Activated naive CD4-positive, alpha-beta T cell treated with anti-CD3 and anti-CD28 coated beads, Interleukin-2, amount 50 U/mL, for 72 hours (primary cell): ENCODE data around the gene CENPV. TPM values are rescaled to one million over a fixed set of nuclear protein-coding genes. Genes with fewer than 3 reads are reported as not detected.

Experiments
- ATAC-seq, 2 donors: fragments of 150-1000 bp; cut with Tn5 transposase; 2 replicates each; pipeline ENCODE4 v1.10.0; 2021; ENCODE audit warnings: mild to moderate bottlenecking in 2 of 2, moderate library complexity in 2 of 2
- DNase-seq, 2 donors: peaks; one replicate each; pipeline ENCODE4 v3.0.0; 2021 to 2022; ENCODE audit warnings: low spot score in 2 of 2
- H3K27ac Mint-ChIP-seq, 2 donors: one replicate each; pipeline ENCODE4 v1.8.0; 2022; ENCODE audit warnings: mild to moderate bottlenecking in 2 of 2, mixed read lengths in 2 of 2
- H3K36me3 Mint-ChIP-seq, 2 donors: one replicate each; pipeline ENCODE4 v1.8.0; 2022; ENCODE audit warnings: mixed read lengths in 2 of 2
- H3K9me3 Mint-ChIP-seq, 2 donors: one replicate each; pipeline ENCODE4 v1.8.0; 2022; ENCODE audit warnings: mixed read lengths in 2 of 2
- total RNA-seq, 2 donors: library from RNA; stranded (reverse); gene quantifications; one replicate each; pipeline ENCODE4 v1.2.3, GENCODE V29; 2022

The CENPV gene
- total RNA-seq, 2 donors from 2014 or later = 78.7 to 115 TPM

GRCh38 chr17:16374146-16374938 is 21.1 kb upstream of the CENPV start:
- DNase-seq = no peak
- no peak overlapping the region for H3K27ac Mint-ChIP-seq
- no peak for ATAC-seq
- no peaks in the 10 kb centered on the region for H3K9me3 Mint-ChIP-seq
- no peaks in the 10 kb centered on the region for H3K36me3 Mint-ChIP-seq

- Mint-ChIP-seq H3K36me3 (no peaks in the 10 kb centered on the region), H3K27ac (no peak overlapping the region), H3K9me3 (no peaks in the 10 kb centered on the region)
- ATAC-seq = no peak
- no peak for DNase-seq
These were observed 18.5 kb upstream of the CENPV start for GRCh38 chr17:16371742-16372141.

GRCh38 chr17:16364625-16365024 is 11.4 kb upstream of the CENPV start:
- Mint-ChIP-seq H3K27ac (no peak overlapping the region), H3K9me3 (no peaks in the 10 kb centered on the region), H3K36me3 (no peaks in the 10 kb centered on the region)
- no peak for ATAC-seq
- no peak for DNase-seq

- Mint-ChIP-seq H3K9me3 (no peaks in the 10 kb centered on the region), H3K36me3 (no peaks in the 10 kb centered on the region), H3K27ac (no peak overlapping the region)
- ATAC-seq (peak; percentile 92 to 97), DNase-seq (peak; percentile 70 to 77)
These were observed 10.7 kb upstream of the CENPV start for GRCh38 chr17:16363749-16364536.

- peak; percentile 49 to 68 for ATAC-seq
- Mint-ChIP-seq H3K36me3 (no peaks in the 10 kb centered on the region), H3K27ac (no peak overlapping the region), H3K9me3 (no peaks in the 10 kb centered on the region)
- no peak for DNase-seq
These were observed 8.6 kb upstream of the CENPV start for GRCh38 chr17:16361874-16362273.

GRCh38 chr17:16358394-16358793 is 5.1 kb upstream of the CENPV start:
- Mint-ChIP-seq H3K36me3 (no peaks in the 10 kb centered on the region), H3K27ac (no peak overlapping the region), H3K9me3 (no peaks in the 10 kb centered on the region)
- DNase-seq = no peak
- ATAC-seq = no peak

- no peak for DNase-seq
- no peak for ATAC-seq
- Mint-ChIP-seq H3K27ac (no peak overlapping the region), H3K9me3 (no peaks in the 10 kb centered on the region), H3K36me3 (peaks cover 10% of the 10 kb centered on the region in 2 donors)
These were observed 1.3 kb upstream of the CENPV start for GRCh38 chr17:16354585-16354984.

- H3K9me3 Mint-ChIP-seq = no peaks in the 10 kb centered on the region
- ATAC-seq = peak; percentile 71 to 73
- peak overlapping the region; percentile 77 to 91 for H3K27ac Mint-ChIP-seq
- DNase-seq = peak; percentile 47 to 65
- H3K36me3 Mint-ChIP-seq = peaks cover 10 to 13% of the 10 kb centered on the region in 2 donors
These were observed 477 bp downstream of the CENPV start for GRCh38 chr17:16352667-16353316.

- H3K36me3 Mint-ChIP-seq = peaks cover 10 to 15% of the 10 kb centered on the region in 2 donors
- H3K27ac Mint-ChIP-seq = peak overlapping the region; percentile 77 to 91
- ATAC-seq (peak; percentile 29 to 55), DNase-seq (peak in 1 of 2 donors; percentile 63)
- H3K9me3 Mint-ChIP-seq = no peaks in the 10 kb centered on the region
These were observed 984 bp downstream of the CENPV start for GRCh38 chr17:16352303-16352666.

- peak overlapping the region; percentile 77 to 91 for H3K27ac Mint-ChIP-seq
These were observed 1.4 kb downstream of the CENPV start for GRCh38 chr17:16351831-16352230.

GRCh38 chr17:16349431-16349830 is 3.8 kb downstream of the CENPV start:
- H3K36me3 Mint-ChIP-seq = peaks cover 10 to 17% of the 10 kb centered on the region in 2 donors
- no peak for ATAC-seq
- H3K27ac Mint-ChIP-seq = peak overlapping the region in 1 of 2 donors; percentile 88
- no peaks in the 10 kb centered on the region for H3K9me3 Mint-ChIP-seq
- DNase-seq = no peak

More at GRCh38 chr17:16351831-16352230, 1.4 kb downstream of the CENPV start:
- H3K36me3 Mint-ChIP-seq = peaks cover 10 to 17% of the 10 kb centered on the region in 2 donors
- no peak for DNase-seq
- ATAC-seq = no peak
- H3K9me3 Mint-ChIP-seq = no peaks in the 10 kb centered on the region

- ATAC-seq = no peak
- Mint-ChIP-seq H3K27ac (no peak overlapping the region), H3K36me3 (peaks cover 10 to 25% of the 10 kb centered on the region in 2 donors), H3K9me3 (no peaks in the 10 kb centered on the region)
- no peak for DNase-seq
These were observed 4.7 kb downstream of the CENPV start for GRCh38 chr17:16348586-16348985.

GRCh38 chr17:16346721-16347271 is 6.5 kb downstream of the CENPV start:
- Mint-ChIP-seq H3K27ac (no peak overlapping the region), H3K36me3 (peaks cover 2 to 18% of the 10 kb centered on the region in 2 donors)

GRCh38 chr17:16345565-16345964 is 7.7 kb downstream of the CENPV start:
- ATAC-seq = no peak
- Mint-ChIP-seq H3K27ac (no peak overlapping the region), H3K36me3 (peaks cover 0 to 17% of the 10 kb centered on the region in 2 donors), H3K9me3 (no peaks in the 10 kb centered on the region)
- DNase-seq = no peak

More at GRCh38 chr17:16346721-16347271, 6.5 kb downstream of the CENPV start:
- no peak for DNase-seq
- no peak for ATAC-seq
- H3K9me3 Mint-ChIP-seq = no peaks in the 10 kb centered on the region

- DNase-seq (no peak), ATAC-seq (no peak)
- Mint-ChIP-seq H3K27ac (peak overlapping the region in 1 of 2 donors; percentile 70), H3K36me3 (peaks cover 0 to 12% of the 10 kb centered on the region in 2 donors), H3K9me3 (no peaks in the 10 kb centered on the region)
These were observed 9.7 kb downstream of the CENPV start for GRCh38 chr17:16343569-16343968.

GRCh38 chr17:16342979-16343378 is 10.3 kb downstream of the CENPV start:
- H3K36me3 Mint-ChIP-seq = peaks cover 0 to 12% of the 10 kb centered on the region in 2 donors
- DNase-seq = no peak
- ATAC-seq = no peak
- no peak overlapping the region for H3K27ac Mint-ChIP-seq
- H3K9me3 Mint-ChIP-seq = no peaks in the 10 kb centered on the region

GRCh38 chr17:16339959-16340358 is 13.3 kb downstream of the CENPV start:
- DNase-seq (no peak), ATAC-seq (no peak)
- H3K9me3 Mint-ChIP-seq = no peaks in the 10 kb centered on the region
- H3K36me3 Mint-ChIP-seq = peaks cover 0 to 8% of the 10 kb centered on the region in 2 donors
- peak overlapping the region in 1 of 2 donors; percentile 74 for H3K27ac Mint-ChIP-seq
